NCI-H526 (cell line): ENCODE measurements around the gene EEF1AKMT3.
"Not testable (repeated sequence)": the region's sequence is repeated elsewhere in the genome, so short reads cannot be mapped to it uniquely, and the experiment has no call there.

Experiments used
- DNase-seq, 2 experiments: peaks; one replicate each; lab custom pipeline; 2025; lab: John Stamatoyannopoulos, UW

EEF1AKMT3 gene

GRCh38 chr12:57817261-57817989 lies 45.0 kb downstream of the EEF1AKMT3 start:
- DNase-seq, result peak in 1 of 2 experiments; percentile 55

- DNase-seq, result peak in 1 of 2 experiments; percentile 20
These were observed 45.5 kb downstream of the EEF1AKMT3 start for GRCh38 chr12:57817990-57818331.

GRCh38 chr12:57820119-57820518 lies 47.7 kb downstream of the EEF1AKMT3 start:
- not testable (repeated sequence) for DNase-seq

GRCh38 chr12:57821015-57821414 lies 48.6 kb downstream of the EEF1AKMT3 start:
- DNase-seq, result not testable (repeated sequence)

- no peak for DNase-seq
These were observed 49.2 kb downstream of the EEF1AKMT3 start for GRCh38 chr12:57821474-57822214.

- no peak for DNase-seq
These were observed 50.1 kb downstream of the EEF1AKMT3 start for GRCh38 chr12:57822392-57823130.

- DNase-seq, result no peak
These were observed 50.9 kb downstream of the EEF1AKMT3 start for GRCh38 chr12:57823131-57823907.

GRCh38 chr12:57823908-57824640 lies 51.7 kb downstream of the EEF1AKMT3 start:
- DNase-seq, result no peak

- no peak for DNase-seq
These were observed 53.0 kb downstream of the EEF1AKMT3 start for GRCh38 chr12:57825451-57825850.

GRCh38 chr12:57826400-57826799 lies 54.0 kb downstream of the EEF1AKMT3 start:
- no peak for DNase-seq

GRCh38 chr12:57826966-57827365 lies 54.6 kb downstream of the EEF1AKMT3 start:
- no peak for DNase-seq

GRCh38 chr12:57829025-57829777 lies 56.8 kb downstream of the EEF1AKMT3 start:
- DNase-seq, result peak; percentile 60 to 75

- no peak for DNase-seq
These were observed 58.0 kb downstream of the EEF1AKMT3 start for GRCh38 chr12:57830393-57830792.
